ENCODE data around the gene GOLPH3L. TPM values are rescaled to one million over a fixed set of nuclear protein-coding genes. Genes with fewer than 3 reads are reported as not detected.

GOLPH3L gene
- total RNA-seq, 1 experiment from 2014 or later: 19.6 TPM

- no peaks in the 10 kb centered on the region for H3K9me3 ChIP-seq (ENCODE audit: control insufficient read depth, insufficient read depth, low read depth, low read length)
- POLR2A ChIA-PET: no interaction called here
- TF ChIP-seq REST (IDR thresholded peaks at IDR 0.05; ENCODE audit: insufficient read depth in 1 of 2, low read depth in 2 of 2, low read length in 1 of 2): no peak
- TF ChIP-seq CTCF (IDR thresholded peaks at IDR 0.05): no peak
- TF ChIP-seq SIN3A (IDR thresholded peaks at IDR 0.05; ENCODE audit: borderline replicate concordance, insufficient read depth, low read depth, low read length): no peak
- no peak for TF ChIP-seq TCF7L2 (IDR thresholded peaks at IDR 0.05; ENCODE audit: low read depth, low read length)
- no peak for TF ChIP-seq POLR2AphosphoS5 (IDR thresholded peaks at IDR 0.05; ENCODE audit: low read depth, low read length)
- H3K36me3 ChIP-seq (ENCODE audit: control insufficient read depth, insufficient read depth, low read length): peaks cover 3% of the 10 kb centered on the region; the same call in 1 of the 2 replicates
- no peak overlapping the region for H3K4me3 ChIP-seq (ENCODE audit: low read depth in 2 of 2, low read length in 2 of 2)
- ATAC-seq (no peak; the same call in 1 of the 2 replicates), DNase-seq (ENCODE audit: low read depth, low spot score) (no peak)
- CTCF ChIA-PET: no interaction called here
- in situ Hi-C loops (cut with HindIII; ENCODE audit: low pct_unique_long_range_greater_than_20kb, low sequenced_read_pairs) (no loop called here), intact Hi-C loops (cut with micrococcal nuclease; ENCODE audit: unreplicated experiment) (no loop called here)
- H3K4me1 ChIP-seq (ENCODE audit: control insufficient read depth, insufficient read depth, low read length): no peaks in the 10 kb centered on the region
- H3K27me3 ChIP-seq (ENCODE audit: control insufficient read depth, insufficient read depth, low read length): no peaks in the 10 kb centered on the region
- no peak overlapping the region for H3K27ac ChIP-seq (ENCODE audit: low read length)
- BruUV-seq (replicated peaks): no TSS peak
Measured at GRCh38 chr1:150650193-150650592, 46.8 kb downstream of the GOLPH3L start.

GRCh38 chr1:150649441-150650075 is 47.4 kb downstream of the GOLPH3L start:
- intact Hi-C loops (cut with micrococcal nuclease; ENCODE audit: unreplicated experiment): no loop called here

More at GRCh38 chr1:150649441-150650075, 47.4 kb downstream of the GOLPH3L start:
- no peaks in the 10 kb centered on the region for H3K4me1 ChIP-seq (ENCODE audit: control insufficient read depth, insufficient read depth, low read length)
- no peaks in the 10 kb centered on the region for H3K9me3 ChIP-seq (ENCODE audit: control insufficient read depth, insufficient read depth, low read depth, low read length)
- ATAC-seq (no peak), DNase-seq (ENCODE audit: low read depth, low spot score) (no peak)
- no peak overlapping the region for H3K27ac ChIP-seq (ENCODE audit: low read length)
- H3K4me3 ChIP-seq (ENCODE audit: low read depth in 2 of 2, low read length in 2 of 2): no peak overlapping the region
- POLR2A ChIA-PET: interaction anchor here (0.8 kb wide), 1 partner anchor 70 kb away, joined by 3 read pairs; the partner anchor contains the start of gene MCL1
- no peaks in the 10 kb centered on the region for H3K27me3 ChIP-seq (ENCODE audit: control insufficient read depth, insufficient read depth, low read length)
- no peak for TF ChIP-seq REST (IDR thresholded peaks at IDR 0.05; ENCODE audit: insufficient read depth in 1 of 2, low read depth in 2 of 2, low read length in 1 of 2)
- TF ChIP-seq SIN3A (IDR thresholded peaks at IDR 0.05; ENCODE audit: borderline replicate concordance, insufficient read depth, low read depth, low read length): no peak
- no peak for TF ChIP-seq TCF7L2 (IDR thresholded peaks at IDR 0.05; ENCODE audit: low read depth, low read length)
- TF ChIP-seq POLR2AphosphoS5 (IDR thresholded peaks at IDR 0.05; ENCODE audit: low read depth, low read length): no peak
- TF ChIP-seq CTCF (IDR thresholded peaks at IDR 0.05): no peak
- BruUV-seq (replicated peaks): no TSS peak
- in situ Hi-C loops (cut with HindIII; ENCODE audit: low pct_unique_long_range_greater_than_20kb, low sequenced_read_pairs): no loop called here
- peaks cover 3% of the 10 kb centered on the region; the same call in 1 of the 2 replicates for H3K36me3 ChIP-seq (ENCODE audit: control insufficient read depth, insufficient read depth, low read length)
- CTCF ChIA-PET: no interaction called here

All from Panc1 (cell line).